Superior temporal gyrus (tissue), 1 donor: ENCODE results near the gene MLLT10.
A peak's percentile ranks its signal among the peaks of the same experiment; 100 is the strongest.

ENCODE experiments used
- DNase-seq: peaks from one replicate; pipeline ENCODE4 v3.0.0-alpha.2; 2016; ENCODE audit errors: extremely low spot score

MLLT10 gene

DNA sequence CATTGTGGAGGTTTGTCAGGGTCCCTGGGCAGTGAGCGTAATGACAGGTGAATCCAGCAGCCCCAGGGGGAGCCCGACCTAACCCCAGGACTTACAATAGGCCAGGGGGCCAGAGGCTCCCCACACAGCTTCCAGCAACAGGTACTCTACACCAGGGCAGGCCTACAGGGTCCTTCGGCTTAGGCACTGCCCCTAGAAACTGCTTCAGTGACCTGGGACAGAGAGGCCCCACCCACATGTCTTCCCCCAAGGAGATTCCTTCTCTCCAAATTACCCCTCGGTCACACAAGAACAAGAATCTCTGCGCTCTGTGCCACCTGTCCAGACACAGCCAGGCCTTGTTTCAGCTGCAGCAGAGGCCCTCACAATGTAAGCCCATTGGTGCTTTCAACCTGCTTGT is 32.9 kb upstream of the MLLT10 start:
- DNase-seq: no peak

DNA sequence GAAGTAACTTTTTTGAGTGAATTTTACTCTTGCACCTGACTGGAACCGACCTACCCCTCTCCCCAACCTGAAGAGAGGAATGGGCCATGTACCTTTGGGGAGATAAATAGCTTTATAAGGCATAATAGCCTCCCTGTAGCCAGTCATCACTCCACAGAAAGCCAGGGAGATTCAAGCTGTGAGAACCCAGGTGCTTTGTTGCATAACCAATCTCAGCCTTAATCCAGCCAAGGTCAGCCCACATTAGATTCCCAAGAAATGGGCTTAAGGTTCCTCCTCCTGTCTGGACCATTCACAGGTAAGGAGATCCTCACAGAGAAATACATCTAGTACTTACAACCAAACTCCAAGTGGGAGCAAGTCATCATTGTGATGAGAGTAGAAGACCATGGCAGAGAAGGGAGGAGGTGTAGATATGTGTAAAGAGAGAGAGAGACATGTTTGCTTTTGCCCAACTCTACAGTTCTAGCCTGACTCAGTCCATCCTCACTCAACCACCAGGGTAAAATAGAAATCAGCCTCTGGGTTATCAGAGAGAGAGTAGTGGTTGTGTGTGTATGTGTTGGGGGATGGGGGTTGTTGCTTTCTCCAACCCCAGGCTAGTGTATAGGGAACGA is 32.2 kb upstream of the MLLT10 start:
- DNase-seq: no peak

DNA sequence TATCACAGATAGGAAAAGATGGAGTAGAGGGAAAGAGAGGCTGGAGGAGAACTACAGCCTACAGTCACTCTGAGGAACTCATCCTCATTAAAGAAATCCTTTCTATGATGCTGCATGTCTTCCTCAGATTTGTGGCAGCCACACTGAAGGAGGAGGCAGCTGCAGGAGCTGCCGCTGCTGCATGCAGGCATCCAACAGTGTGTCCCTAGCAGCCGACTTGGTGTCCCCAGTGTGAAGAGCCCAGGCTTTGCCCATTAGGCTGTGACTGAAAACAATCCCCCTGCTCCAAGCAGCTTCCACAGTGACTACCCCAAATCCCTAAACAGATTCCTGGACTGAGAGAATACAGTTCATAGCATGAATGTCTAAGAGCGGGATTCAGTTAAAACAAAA is 31.7 kb upstream of the MLLT10 start:
- no peak for DNase-seq

DNA sequence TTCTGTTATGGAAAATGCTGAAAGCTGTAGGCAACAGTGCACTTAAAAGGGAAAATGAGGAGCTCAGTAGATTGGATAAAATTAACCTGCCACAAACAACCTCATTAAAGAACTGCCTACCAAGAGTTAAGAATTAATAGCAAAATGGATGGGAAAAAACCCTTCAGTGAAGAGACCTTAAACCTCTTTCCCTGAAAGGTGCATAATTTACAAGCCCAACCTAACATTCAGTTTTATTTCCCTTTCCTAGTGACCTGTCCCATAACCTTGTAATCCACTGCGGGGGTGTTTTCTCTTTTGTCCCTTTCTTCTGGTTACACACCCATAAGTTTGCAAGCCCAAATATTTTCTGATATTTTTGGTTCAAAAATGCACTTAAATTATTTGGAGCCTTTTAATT is 30.5 kb upstream of the MLLT10 start:
- DNase-seq: no peak

DNA sequence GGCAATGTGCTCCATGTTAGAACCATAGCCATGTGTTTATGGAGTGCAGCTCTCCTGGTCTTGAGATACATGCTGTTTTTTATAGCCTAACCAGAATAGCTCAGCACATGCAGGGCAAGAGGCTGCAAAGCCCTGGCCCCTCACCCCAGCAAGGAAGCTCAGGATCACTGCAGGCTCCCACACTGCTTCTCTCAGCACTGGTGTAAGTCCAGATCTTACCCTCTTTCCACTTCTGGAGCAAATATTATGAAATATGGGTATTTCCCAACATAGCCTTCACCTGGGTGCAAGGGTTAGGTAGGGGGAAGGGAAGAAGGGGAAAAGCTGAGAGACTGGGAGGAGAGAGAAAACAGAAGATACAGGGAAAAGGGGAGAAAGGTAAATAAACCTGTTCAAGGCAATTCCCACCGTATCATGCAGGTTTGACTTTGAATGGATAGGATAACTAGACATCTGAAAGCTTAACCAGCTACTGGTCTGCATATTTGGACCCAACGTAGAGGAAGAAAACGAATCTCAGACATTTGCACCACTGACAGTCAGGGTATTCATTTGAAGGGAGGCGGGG is 28.2 kb upstream of the MLLT10 start:
- DNase-seq: peak; percentile 3

DNA sequence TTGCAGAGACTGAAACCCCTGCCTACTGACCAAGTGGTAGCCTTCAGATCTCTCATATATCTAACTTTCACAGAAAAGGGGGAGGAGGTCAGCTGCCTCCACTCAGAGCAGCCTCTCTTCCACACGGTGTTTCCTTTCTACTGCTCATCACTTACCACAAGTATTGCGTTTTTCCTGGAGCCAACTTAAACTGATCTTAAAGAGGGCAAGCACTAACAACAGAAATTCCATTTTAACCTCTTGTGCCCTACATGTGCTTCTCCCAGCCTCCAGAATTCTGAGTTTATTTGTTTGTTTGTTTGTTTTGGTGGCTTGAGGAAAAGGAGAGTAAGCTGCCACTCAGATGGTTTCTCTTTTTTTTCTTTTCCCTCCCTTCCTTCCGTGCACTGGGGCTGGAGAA is 27.7 kb upstream of the MLLT10 start:
- peak; percentile 7 for DNase-seq

DNA sequence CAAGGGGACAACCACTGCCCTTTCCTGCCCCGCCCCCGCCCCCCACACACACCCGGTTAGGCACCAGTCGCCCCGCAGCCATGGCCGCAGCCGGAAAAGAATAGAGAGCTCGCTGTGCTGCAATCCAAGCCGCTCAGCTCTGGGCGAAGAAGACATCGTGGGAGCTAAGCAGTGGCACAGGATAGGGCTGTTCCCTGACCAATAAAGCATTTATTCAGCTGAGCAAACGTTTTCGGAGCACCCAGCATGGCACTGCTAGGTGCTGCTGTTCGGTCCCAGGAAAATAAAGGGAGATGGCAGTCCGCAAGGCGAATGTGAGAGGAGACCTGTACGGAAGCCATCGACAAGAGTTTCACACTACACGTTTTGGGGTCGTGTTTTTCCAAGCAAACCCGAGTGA is 26.9 kb upstream of the MLLT10 start:
- DNase-seq: no peak

DNA sequence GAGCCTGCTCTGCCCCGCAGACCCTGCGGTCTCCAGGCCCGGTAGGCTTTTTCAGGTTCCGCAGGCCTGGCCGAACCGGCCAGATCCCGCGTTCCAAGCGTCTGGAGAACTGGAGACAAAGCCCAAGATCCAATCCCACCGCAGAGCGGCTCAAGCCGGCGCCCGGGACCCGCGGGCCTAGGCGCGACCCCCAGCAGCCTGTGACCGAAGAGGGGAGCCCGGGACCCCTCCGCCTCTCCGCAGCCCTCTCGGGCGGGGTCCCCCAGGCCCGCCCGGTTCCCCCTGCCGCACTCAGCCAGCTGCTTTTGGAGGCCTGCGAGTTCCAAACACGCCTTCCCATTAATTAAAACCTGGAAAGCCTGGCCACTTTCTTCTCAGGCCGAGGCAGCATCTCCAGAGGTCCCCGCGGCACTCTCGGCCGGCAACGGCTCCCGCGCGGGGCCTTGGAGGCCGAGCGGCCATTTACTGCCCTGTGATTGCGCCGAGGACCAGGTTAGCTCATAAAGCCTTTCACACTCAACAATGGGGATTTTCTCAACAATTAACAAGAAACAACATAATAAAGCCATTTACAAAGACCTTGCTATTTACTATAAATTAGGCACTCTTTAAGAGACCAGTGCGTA is 25.2 kb upstream of the MLLT10 start:
- peak; percentile 11 for DNase-seq

DNA sequence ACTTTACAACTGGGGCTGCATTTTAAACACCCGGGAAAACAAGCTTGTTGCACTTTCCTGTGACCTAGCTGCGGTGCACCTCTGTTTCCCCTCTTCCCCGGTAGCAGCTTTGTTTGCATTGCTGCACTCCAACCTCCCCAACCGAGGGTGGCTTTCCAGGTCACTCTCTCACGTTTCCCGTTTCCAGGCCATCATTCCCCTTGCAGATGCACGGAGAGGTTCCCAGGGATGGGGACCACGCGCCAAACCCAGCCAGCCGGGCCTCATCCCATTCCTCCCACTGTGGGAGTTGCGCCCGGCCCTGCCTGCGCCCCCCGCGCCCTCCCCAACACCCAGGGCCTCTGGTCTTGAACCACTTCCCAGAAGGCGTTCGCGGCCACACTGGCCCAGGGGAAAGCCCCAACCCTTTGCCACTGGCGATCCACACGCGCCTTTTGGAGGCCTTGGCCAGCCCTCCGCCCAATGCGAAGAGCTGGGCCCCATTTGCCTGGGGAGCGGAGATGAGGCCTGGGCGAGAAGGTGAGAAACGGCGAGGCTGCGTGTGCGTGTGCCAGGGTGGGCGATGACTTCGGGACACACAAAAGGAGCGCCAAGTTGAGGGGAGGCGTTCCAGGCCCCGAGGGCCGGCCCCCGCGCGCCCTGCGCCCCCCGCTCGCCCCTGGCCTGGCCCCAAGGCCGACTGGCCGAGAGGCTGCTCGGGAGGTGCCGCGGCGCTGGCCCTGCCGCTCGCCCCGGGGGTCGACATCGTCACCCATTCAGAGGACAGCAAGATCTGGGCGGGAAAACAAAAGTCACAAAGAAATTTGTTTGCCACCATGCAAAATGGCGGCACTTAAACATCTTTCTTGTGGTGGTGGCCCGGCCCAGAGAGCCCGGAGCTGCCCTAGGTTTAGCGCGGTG is 24.4 kb upstream of the MLLT10 start:
- DNase-seq: no peak

DNA sequence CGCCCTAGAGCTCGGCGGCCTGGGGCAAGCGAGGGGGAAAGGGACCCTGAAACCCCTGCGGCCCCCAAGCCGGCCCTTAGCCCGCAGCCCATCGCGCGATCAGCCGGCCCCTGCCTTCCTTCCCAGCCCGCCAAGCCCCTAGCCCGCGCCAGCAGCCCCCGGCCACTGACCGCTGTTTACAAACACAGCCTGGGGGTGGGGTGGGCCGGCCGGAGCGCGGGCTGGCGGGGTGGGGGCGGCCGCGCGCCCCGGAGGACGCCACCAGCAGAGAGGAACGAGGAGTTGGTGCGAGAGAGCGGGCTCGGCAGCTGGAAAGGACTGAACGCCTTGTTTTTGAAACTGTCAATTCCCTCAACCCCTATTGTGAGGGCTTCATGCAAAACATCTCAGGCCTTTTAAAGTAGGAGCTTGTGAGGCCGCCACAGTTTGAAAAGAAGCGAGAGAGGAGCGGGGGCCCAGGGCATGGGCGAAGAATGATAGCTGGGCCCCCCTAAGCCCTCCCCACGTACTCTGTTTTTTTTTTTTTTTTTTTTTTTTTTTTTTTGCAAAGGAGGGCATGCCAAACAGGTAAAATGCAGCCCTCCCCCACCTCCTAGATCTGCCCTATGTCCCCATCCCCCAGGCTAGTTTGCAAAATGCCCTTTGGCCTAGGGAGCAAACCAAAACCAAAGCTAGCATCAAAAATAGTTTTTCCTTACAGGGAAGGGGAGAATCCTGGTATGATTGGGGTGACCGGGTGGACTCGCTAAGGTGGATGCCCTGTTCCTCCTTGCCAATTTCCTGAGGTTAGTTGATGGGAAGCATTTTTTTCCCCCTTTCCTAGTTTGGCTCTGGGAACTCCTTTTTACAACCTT is 23.6 kb upstream of the MLLT10 start:
- DNase-seq: peak; percentile 35

DNA sequence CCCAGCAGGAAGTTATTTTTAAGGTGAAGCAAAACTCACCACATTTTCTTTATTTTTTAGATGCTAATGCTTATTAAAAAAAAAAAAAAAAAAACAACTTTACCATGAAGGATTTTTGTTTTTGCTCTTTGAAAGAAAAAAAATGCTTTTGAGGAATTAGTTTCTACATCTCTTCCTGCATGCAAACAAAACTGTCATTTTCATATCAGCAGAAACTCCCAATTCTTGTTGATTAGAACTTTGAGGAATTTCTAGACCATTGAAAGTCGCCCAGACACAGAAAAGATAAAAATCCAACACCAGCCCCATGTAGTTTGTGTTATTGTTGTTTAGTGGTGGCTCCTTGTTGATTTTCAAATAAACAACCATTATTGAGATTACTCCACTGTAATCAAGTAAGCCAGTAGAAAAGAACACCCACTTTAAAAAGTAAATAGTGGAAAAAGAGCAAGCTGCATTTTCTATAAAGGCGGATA is 22.9 kb upstream of the MLLT10 start:
- no peak for DNase-seq

DNA sequence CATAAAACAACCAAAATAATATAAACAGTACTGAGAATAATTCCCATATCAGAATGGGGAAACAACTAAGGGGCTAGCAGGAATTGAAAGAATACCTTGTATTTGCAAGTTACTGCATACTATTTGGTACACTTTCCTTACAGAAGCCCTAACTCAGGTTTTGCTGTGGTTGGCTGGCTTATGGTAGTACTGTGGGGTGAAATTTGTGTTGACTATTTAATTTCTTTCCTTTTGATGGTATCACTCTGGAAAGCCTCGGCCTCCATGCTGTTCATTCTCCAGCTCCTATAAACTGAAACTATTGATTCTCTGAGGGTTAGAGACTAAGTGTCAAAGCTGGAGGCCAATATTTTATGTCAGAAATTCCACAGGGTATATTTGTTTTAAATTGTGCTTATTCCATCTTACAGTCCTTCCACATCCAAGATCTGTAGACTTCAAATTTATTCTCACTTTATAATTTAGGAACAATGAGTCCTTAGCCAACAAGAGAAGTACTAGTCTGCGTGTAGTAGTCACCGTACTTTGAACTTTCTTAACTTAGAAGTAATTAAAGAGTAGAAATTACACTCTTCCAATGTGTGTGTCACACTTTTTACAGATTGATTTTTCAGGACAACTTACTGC is 22.0 kb upstream of the MLLT10 start:
- no peak for DNase-seq

DNA sequence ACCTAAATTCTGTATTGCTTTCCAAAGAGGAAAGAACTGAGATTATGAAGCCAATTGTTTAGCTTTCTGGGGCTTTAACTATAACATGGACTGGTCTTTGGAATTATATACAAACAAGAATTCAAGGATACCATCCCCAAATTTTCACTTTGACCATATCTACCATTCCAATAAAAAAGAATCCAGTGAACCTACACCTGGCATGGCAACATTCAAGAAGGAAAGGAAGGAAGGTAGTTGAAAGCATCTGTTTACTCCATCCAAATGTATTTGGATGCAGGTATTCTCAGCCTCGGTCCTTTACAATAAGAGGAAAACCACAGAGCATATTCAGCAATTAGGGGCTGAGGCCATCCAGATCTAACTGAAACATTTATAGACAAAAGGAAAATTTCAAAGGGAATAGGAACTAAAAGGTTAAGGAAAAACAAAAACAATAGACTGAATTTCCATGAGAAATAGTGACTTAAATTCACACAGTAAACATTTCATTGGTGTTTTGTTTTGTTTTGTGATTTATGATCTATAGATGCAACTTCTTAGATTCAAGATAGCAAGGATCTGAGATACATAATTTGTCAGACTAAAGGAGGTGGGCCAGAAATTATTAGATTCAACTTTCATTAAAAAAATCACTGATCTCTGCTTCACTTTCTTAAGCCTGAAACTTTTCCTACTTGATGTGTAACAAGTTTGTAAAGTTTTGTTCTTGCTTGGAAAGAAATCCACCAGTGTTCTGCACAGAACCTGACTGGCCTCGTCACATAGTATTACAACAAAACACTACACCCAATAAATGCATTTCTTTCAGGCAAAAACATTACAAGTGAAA is 21.2 kb upstream of the MLLT10 start:
- no peak for DNase-seq

DNA sequence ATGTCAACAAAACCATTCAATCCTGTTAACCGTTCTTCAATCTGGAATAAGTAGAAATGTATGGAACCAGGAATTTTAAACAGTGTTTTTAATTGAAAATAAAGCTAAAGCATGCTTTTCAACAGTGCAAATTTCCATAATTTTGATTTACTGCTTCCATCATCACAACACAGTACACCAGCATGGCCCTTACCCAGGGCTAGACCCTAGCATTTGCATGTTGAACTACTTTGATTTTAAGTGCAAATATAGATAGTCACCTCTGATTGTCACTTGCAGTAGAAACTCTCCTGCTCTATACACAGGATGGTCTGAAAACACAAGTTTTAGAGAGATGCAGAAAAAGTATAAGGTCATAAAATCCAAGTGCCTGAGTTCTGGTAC is 20.6 kb upstream of the MLLT10 start:
- DNase-seq: no peak

DNA sequence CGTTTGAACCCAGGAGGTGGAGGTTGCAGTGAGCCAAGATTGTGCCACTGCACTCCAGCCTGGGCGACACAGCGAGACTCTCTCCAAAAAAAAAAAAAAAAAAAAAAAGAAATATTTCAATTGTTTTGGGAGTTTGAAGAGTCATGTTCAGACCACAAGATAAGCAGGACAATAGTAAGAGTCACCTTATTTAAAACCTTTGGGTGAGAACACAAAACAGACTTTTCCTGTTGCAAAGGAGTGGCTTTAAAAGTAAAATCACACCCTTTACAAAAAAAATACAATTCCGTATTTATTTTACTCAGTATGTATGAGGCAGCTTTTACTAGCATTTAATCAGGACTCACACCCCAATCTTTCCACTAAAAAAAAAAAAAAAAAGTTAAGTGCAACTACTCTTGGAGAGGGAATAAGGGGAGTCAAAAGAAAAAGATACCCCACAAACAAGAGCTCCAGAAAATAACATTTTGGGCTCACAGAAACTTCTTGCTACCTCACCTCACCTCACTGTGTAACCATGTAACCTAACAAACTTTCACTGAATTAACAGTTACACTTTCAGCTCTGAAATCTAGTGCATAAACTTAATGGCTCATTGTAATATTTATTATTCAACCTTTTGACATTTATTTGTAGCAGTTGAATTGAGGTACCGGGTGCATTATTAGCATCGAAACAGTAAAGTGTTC is 19.8 kb upstream of the MLLT10 start:
- DNase-seq: no peak

DNA sequence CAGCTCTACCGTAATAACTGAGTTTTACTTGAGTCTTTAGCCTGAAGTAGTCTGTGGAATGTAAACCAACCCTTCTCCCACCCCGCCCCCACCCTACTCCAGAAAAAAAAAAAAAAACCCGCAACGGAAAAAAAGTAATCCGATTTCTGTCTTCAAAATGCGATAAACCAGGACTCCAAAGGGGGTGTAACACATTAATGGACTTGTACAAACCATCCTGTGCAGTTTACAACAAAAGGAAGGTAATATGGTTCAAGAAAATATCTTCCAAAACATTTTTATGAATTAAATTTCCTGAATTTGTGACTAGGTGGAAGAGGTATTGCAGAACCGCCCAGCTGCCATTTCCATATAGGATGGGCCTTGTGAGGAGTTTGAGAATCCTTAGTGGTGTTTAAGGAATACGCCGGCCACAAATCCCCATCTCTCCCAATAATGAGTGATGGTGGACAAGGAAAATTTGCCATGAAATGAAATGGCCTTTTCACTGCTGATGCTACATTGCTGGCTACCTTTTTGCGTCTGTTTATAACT is 19.1 kb upstream of the MLLT10 start:
- no peak for DNase-seq

DNA sequence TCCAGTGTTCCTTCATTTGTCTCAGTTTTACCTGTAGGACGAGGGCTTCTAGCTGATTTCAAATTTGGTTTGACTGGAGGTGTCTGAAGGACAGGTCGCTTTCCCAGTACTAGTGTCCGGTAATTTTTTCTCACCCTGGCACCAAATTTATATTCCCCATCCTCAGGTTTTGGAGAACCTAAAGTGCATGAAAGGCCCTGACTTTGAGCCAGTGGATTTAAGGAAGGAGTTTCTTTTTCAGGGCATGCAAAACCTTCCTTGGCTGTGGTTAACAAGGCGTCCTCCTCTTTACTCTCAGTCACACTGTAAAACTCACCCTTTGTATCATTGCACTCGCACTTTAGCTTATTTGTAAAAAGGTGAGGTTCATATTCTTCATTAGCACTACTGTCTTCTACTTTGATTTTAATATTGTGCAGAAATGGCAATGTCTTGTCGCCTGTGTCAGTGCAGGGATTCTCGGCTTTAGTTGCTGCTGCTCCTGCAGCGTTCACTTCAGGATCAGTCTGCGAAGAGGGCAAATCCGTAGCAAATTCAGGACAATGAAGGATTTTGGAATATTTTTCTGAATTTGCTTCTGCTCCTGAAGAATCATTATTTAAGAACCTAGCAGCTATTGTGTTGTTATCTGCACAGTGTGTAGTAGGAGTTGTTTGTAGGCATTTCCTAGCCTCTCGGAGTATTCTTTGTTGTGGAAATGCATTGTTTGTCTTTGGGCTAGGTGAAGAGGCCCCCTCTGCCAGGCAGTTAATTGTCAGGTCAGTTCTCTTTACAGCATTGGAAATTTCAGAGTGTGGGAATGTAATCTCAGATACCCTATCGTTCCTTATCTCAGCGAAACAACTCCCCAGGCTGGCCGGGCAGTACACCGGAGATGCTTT is 18.4 kb upstream of the MLLT10 start:
- peak; percentile 21 for DNase-seq
